T-helper 2 cell (primary cell): ENCODE results near the gene FXYD3.
"Not testable (repeated sequence)": the region's sequence is repeated elsewhere in the genome, so short reads cannot be mapped to it uniquely, and the experiment has no call there.

Experiments
- DNase-seq, 5 experiments: peaks; one replicate each; pipeline versions ENCODE4 v3.0.0 to v3.0.0-alpha.2; 2012 to 2022

The FXYD3 gene

DNA sequence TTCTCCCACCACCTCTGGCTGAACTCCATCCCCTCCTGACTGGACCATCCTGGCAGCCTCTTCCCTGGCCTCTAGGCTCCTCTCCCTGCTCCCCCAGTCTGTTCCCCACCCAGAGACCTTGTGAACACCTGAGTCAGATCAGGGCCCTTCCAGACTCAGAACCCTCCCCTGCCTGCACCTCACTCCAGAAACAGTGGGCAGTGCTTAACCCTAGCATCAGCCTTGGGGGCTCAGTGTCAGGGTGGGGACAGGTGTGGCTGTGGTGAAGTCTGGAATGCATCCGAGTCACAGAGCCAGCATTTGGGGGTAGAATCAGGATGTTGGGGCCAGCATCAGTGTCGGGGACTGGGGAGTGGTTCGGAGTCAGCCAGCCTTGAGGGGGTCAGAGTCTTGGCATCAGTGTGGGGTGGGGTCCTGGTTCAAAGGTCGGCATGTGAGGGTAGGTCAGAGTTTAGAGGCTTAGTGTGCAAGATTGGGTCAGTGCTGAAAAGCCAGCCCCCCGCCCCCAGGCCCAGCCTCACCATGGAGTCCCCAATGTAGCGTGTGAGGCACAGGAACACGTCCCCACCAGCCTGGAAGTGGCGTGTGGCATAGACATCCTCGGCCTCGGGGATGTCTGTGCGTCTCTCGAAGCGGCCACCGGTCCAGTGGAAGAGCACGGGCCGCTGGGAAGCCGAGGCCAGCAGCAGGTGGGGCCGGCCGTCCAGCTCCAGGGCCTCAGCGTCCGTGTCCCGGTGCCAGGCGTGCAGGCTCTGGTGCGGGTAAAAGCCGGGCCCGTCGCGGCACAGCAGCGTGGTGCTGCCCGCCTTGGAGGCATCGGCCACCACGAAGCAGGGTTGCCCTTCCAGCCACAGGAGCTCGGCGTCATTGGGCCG is 10.4 kb downstream of the FXYD3 start:
- DNase-seq: no peak

DNA sequence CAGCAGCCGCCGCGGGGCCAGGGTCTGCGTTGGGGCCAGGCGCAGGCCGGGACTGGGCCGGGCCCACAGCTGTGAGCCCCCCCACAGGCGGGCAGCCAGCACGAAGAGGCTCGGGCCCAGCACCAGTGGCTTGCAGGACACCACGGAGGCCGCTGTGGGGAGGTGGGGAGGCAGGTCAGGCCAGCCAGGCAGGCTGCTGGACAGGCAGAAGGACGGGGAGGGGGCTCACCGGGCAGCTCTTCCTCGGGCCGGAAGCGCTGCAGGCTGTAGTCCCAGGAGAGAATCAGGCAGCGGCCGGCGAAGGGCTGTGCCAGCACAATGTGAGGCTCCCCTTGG is 11.0 kb downstream of the FXYD3 start:
- DNase-seq: no peak

DNA sequence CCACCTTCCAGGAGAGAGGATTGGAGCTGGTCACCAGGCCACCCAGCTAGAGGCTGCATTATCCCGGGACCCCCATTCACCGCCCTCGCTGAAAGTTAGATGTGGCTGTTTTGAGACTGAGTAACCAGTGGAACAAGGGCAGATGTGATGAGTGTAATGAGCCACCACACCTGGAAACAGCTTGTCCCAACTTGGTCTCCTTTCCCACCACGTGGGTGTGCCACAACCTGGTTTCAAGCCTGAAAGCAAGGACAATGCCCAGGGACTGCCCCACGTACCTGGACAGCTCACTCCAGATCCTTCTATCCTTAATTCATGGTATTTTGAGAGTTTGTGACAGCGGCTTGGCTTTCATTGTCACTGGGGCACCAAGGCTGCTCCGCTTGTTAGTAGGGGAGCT is 12.2 kb downstream of the FXYD3 start:
- no peak for DNase-seq

DNA sequence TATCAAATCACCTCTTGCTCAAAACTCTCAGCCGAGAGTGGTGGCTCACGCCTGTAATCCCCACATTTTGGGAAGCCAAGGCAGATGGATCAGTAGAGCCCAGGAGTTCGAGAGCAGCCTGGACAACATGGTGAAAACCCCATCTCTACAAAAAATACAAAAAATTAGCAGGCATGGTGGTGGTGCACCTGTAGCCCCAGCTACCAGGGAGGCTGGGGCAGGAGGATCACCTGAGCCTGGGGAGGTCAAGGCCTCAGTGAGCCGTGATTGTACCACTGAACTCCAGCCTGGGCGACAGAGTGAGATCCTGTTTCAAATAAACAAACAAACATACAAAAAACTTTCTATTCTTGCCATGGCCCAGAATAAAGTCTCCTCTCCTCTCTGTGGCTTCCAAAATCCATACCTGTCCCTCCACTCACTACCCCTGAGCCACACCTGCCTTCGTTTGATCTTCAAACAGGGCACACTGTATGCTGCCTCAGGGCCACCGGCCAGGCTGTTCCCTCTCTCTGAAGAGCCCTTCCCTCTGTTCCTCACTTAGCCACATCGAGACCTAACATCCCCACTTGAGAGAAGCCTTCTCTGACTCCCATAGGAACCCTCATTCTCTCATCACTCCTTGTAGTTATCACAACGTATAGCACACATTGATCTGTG is 12.9 kb downstream of the FXYD3 start:
- no peak for DNase-seq

DNA sequence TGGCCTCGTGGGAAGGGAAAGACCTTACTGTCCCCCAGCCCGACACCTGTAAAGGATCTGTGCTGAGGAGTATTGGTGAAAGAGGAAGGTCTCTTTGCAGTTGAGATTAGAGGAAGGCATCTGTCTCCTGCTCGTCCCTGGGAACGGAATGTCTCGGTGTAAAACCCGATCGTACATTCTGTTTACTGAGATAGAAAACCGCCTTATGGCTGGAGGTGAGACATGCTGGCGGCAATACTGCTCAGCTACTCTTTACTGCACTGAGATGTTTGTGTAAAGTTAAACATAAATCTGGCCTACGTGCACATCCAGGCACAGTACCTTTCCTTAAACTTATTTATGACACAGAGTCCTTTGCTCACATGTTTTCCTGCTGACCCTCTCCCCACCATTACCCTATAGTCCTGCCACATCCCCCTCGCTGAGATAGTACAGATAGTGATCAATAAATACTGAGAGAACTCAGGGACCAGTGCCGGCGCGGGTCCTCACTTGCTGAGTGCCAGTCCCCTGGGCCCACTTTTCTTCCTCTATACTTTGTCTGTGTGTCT is 14.2 kb downstream of the FXYD3 start:
- DNase-seq: not testable (repeated sequence)

DNA sequence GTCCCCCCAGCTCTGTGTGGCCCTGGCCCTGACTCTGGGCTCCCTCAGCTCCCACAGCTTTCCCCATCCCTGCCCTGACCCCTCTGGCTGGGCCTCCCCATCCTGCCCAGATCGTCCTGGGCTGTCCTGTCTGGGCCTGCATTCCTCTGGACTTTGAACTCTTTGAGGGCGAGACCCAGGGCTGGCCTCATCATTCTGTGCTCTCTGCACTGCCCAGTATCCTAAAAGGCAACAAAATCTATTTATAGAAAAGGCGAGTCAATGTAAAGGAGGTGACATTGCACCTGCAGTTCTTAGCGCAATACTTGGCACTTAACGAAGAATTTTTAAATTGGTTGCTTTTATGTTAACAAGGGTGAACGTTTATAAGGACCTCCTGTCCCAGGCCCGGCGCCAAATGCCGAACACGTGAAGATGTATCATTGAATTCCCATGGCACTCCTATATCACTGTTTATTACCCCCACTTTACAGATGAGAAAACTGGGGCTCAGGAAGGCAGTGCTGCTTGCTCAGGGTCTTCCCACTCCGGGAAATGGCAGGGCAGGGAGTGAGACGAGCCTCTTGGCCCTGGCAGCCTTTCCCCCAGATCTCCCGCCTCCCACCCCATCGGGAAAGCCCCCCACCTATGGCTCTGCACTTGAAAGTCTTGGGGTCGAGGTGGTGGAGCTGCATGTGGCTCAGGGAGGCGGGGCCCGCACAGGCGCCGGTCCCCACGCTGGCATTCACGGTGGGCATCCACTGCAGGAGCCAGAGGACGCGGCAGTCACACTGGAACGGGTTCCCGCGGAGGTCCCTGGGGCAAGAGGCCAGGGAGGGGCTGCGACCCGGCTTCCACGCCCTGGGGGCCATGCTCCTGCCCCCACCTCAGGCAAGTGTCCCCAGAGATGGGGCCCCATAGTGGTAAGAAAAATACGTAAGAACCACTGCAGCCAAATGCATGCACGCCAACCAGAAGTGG is 15.4 kb downstream of the FXYD3 start:
- no peak for DNase-seq

DNA sequence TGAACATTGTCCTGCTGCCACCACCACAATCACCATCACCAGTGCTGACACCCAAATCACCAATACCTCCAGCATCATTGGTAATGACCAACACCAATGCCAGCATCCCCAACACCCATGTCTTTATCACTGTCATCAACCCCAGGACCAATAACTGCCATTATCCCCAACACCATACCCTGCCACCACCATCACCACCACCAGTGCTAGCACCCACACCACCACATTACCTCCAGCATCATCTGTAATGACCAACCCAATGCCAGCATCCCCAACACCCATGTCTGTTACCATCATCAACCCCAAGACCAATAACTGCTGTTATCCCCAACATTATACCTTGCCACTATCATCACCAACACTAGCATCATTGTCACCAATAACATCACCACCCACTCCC is 16.6 kb downstream of the FXYD3 start:
- DNase-seq: no peak

DNA sequence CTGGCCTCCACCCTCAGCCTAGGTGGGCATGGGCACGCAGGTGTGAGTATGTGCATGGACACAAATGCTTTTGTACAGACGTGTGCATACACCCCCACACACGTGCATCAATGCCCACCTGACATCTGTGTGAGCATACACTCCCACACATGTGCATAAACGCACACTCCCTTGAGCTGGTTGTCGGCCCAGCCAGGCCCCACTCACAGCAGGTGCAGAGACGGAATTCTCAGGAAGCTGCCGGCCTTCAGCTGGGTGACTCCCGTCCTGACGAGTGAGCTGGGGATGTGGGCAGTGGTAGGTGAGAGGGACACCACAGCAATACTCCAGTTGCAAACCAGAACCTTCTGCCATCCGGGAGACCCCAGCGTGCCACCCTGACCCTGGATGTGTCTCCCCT is 18.2 kb downstream of the FXYD3 start:
- DNase-seq: no peak

DNA sequence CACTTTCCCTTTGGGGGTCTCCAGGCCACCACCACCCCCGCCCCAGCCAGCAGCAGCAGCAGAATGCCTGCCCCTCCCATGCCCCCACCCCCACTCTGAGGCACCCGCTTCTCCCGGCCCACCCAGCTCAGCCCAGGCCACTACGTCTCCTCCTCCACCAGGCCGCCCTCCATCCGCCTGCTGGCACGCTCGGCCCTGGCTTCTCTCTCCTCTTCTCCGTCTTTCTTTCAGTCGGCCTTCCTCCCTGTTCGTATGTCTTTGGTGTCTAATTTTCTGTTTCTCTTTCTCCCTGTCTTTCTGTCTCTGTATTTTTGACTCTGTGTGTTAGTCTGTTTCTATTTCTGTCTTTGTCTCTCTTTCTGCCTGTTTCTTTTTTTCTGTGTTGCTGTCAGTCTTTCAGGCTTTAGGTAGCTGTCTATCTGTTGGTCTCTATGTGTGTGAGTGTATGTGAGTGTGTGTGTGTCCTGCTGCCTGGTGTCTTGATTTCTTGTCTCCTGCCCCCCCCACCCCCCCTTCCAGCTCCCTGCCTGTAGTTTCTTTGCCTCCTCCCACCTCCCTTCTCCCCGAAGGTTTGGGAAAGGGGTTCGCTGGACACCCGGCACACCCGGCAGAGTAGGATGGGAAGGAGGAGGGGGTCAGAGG is 19.1 kb downstream of the FXYD3 start, which contains the start of gene LGI4:
LGI4 (minus strand) TSS at position 459 of the 642 bp plus-strand sequence; CDS start at position 80, 379 bp downstream.
- no peak for DNase-seq

DNA sequence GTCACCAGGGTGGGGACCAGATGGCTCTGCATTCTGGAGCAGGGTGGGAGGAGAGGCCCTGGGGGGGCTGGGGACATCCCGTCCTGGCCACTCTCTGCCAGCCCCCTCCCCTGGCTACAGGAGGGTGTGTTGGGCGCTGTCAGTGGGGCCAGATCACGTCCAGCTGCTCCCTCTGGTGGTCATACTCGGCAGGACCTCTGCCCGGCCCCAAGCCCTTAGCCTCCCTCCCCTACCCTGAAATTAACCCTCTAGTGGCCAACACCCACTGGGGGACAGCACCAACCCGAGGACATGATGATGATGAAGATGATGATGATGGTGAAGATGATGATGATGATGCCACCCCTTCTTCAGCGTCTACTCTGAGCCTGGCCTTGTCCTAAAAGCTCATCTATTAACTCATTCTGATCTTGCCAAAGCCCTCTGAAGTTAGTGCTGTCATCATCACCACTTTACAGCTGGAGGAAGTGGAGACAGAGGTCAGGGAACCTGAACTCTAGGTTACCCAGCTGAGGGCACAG is 19.8 kb downstream of the FXYD3 start:
- peak; percentile 19 to 68 (median 44) for DNase-seq

DNA sequence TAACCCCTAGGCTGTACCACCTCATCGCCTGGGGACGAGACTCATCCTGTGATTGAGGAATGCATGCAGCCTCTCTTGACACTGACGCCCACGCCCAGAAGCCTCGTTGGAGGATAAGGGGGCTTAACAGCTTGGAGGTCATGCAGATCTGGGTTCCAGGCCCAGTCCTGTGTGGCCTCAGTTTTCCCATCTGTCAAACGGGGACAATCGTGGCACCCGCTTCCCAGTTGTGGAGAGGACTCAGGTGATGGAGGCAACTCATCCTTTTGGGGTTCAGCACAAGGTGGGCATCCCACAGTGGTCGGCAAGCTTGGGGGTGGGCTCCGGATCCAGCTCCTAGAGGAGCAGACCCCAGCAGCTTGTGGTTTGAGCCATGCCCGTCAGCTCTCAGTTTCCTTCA is 20.6 kb downstream of the FXYD3 start:
- no peak for DNase-seq

DNA sequence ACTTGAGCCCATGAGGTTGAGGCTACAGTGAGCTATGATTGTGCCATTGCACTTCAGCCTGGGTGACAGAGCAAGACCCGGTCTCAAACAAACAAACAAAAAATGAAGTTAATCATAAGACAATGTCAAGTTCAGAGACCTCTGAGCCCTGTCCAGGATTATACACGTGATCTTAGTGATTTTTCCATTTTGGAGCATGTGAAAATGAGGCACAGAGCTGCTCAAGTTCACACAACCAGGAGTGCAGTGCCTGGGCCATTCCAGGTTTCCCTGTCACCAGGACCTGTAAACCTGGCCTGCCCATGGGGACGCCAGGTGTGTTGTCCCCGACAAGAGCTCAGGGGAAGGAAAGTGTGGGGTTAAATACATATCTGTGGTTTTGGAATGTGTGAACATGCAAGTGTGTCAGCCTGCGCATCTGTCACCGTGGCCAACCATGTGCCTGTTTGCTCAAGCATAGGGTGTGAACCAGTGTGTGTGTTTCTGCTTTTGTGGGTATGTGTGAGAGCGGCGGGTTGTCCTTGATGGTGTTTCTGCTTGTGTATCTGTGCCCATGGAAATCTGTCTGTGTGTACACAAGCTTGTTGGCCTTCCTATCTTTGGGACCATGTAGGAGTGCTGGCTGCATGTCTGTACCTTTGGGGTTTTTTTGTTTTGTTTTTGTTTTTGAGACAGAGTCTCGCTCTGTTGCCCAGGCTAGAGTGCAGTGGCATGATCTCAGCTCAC is 21.5 kb downstream of the FXYD3 start:
- no peak for DNase-seq

DNA sequence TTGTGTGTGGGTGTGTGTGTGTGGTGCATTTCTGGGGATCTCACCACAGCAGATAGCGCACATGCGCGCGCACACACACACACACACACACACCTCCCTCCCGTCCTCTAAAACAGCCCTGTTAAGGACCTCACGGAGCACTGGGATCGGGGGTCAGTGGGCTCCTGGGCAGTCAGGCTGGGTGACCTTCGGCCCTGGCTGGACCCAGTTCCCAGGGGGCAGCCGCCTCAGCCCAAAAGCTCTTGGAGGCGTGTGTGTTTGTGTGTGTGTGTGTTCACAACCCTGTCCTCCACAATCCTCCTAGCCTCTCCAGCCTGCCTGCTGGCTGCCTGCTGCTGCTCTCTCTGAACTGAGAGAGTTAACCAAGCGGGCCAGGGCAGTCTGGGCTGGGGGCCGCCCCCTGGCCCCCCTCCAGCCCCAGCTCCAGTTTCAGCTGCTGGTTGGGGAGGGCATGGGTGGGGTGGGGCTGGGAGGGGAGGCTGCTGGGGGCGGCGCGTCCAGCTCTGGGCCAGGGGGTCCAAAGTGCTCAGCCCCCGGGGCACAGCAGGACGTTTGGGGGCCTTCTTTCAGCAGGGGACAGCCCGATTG is 22.8 kb downstream of the FXYD3 start, which contains the start of gene FXYD1:
FXYD1 (plus strand) TSS at position 520 of the 588 bp plus-strand sequence. CDS start 1,256 bp downstream, outside the sequence.
- DNase-seq: no peak

DNA sequence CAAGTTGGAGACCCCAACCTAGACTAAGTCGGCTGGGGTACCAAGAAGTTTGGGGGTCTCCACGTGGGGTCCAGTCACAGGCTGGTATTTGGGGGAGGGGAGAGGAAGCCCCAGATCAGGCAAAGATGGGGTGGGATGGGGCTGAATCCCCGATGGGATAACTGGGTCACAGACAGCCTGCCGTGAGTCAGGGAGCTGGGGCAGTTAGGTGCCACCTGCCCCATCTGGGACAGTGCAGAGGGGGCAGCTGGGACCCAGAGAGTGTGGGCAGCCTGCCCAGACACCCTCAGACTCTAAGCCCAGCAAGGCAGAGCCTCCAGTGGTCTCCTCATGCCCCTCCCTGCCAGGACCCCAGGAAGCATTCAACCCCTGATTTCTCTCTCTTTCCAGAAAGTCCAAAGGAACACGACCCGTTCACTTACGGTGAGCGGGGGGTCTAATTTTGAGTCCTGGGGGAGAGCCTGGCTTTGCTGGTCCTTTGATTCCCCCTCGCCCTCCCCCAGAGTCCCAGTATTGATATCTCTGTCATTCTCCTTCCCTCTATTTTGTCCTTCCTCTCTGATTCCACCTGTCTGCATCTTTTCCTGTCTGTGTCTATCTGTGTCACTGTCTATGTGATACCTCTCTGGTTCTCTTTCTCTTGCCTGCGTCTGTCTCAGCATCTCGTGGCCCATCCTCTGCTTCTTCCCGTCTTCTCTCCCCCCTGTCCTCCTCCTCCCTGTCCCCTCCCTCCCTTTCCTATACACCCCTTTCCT is 24.8 kb downstream of the FXYD3 start:
- DNase-seq: no peak

DNA sequence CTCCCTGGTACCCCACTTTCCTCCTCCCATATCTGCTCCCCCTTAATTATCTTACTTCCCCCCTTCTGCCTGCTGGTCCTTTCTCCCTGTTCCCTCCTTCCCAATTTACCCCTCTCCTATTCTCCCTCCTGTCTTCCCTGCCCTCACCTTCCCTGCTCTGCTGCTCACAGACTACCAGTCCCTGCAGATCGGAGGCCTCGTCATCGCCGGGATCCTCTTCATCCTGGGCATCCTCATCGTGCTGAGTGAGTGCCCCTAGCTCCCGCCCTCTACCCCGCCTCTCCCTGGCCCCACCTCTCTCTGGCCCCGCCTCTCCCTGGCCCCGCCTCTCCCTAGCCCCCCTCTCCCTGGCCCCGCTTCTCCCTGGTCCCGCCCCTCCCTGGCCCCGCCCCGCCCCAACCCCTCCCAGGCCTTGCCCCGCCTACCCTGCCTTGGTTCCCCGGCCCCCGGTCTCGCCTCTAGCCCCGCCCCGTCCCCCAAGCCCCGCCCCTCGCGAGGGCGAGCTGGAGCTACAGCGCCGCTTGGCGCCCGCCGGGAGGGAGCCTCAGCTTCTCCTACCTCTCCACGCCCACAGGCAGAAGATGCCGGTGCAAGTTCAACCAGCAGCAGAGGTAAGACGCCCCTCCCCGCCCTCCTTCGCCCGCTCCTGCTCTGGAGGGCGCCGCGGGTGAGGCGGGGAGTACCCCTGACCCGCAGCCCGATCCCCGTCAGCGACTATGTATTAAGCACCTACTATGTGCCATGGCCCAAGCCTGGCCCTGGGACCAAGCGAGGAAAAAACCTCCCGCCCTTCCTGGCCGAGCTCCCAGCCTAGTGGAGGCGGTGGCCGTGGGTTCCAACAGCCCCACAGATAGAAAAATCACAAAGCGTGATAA is 25.6 kb downstream of the FXYD3 start:
- peak; percentile 88 to 97 (median 96) for DNase-seq

DNA sequence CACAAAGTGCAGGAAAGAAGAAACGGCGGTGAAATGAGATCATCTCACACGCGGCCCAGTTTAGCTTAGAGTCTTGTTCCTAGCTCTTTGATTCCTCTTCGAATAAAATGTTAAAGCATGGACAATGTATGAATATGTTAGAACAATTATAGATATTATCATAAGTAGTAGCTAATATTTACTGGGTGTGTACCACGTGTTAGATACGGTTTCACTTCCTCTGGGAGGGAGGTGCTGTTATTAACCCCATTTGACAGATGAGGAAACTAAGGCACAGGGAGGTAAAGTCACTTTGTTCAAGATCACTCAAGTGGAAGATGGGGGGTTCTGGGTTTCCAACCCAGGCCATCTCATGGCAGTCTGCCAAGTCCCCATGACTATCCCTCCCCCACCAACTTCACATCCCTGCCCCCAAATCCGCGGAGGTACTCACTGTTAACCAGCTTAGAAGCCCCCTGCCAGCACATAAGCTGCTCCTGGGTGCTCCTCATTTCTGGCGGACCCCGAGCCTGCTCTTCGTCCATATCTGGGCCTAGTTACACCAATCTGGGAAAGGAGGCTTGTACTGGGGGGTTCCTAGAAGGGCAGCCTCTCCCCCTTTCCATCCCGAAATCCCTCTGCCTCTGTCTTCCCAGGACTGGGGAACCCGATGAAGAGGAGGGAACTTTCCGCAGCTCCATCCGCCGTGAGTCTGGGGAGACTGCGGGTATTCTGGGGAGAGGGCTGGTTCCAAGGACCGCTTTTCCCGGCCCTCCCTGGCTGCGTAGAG is 26.4 kb downstream of the FXYD3 start:
- peak in 1 of 5 experiments; percentile 34 for DNase-seq

DNA sequence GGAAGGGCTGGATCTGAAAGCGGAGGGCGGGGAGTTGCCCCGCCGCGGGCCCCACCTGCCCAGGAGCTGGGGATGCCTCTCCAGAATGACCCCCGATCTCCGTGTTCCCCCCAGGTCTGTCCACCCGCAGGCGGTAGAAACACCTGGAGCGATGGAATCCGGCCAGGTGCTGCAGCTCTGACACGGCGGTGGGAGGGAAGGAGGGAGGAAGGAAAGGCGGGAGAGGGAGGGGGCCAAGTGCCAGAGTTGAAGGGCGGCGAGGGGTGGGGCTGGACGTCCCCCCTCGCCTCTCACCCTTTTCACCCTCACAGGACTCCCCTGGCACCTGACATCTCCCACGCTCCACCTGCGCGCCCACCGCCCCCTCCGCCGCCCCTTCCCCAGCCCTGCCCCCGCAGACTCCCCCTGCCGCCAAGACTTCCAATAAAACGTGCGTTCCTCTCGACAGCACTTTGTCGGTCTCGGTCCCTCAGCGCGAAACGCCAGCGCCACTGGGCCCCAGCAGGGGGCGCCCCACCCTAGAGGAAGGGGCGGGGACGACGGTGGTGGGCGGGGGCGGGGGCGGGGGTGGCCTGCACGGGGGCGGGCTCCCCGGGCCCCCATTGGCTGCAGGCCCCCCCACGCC is 27.1 kb downstream of the FXYD3 start:
- DNase-seq: peak; percentile 43 to 70 (median 59)
